ENCODE results near the gene HMX2.

The HMX2 gene

DNA sequence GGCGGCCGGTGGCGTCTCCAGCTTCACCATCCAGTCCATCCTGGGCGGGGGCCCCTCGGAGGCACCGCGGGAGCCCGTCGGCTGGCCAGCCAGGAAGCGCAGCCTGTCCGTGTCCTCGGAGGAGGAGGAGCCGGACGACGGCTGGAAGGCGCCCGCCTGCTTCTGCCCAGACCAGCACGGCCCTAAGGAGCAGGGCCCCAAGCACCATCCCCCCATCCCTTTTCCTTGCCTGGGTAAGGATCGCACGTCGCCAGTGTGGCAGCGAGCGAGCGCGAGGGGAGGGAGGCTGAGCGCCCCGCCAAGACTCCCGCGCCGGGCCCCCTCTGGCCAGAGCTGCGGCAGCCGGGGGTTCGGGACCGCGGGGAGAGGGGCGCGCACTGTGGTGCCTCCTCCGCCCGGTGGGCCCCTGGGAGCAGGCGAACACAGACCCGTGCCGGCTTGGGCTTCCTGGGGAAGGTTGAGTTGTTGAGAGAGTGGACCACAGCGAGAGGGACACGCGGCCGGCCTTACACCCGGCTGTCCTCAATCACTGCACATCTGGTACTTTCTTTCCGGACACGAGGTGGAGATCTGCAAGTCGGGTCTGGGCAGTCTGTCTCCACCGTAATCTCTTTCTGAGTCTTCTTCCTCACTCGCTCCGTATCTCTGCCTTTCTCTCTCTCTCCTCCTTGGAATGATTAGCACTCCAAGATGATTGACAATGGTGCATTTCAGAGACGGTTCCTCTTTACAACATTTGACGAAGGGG is 652 bp downstream of the HMX2 start:
- peak; percentile 24 for DNase-seq (ENCODE audit: low read depth)
- TF ChIP-seq POLR2A (IDR thresholded peaks at IDR 0.05; ENCODE audit: extremely low read depth, insufficient read length), result no peak
- no peak; the same call in 1 of the 2 replicates for TF ChIP-seq MYC (IDR thresholded peaks at IDR 0.05; ENCODE audit: low read depth, low read length)
- TF ChIP-seq, protein P1, sequence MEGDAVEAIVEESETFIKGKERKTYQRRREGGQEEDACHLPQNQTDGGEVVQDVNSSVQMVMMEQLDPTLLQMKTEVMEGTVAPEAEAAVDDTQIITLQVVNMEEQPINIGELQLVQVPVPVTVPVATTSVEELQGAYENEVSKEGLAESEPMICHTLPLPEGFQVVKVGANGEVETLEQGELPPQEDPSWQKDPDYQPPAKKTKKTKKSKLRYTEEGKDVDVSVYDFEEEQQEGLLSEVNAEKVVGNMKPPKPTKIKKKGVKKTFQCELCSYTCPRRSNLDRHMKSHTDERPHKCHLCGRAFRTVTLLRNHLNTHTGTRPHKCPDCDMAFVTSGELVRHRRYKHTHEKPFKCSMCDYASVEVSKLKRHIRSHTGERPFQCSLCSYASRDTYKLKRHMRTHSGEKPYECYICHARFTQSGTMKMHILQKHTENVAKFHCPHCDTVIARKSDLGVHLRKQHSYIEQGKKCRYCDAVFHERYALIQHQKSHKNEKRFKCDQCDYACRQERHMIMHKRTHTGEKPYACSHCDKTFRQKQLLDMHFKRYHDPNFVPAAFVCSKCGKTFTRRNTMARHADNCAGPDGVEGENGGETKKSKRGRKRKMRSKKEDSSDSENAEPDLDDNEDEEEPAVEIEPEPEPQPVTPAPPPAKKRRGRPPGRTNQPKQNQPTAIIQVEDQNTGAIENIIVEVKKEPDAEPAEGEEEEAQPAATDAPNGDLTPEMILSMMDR (IDR thresholded peaks at IDR 0.05; ENCODE audit: low read depth, low read length), result no peak
- TF ChIP-seq, protein P2, sequence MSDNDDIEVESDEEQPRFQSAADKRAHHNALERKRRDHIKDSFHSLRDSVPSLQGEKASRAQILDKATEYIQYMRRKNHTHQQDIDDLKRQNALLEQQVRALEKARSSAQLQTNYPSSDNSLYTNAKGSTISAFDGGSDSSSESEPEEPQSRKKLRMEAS (IDR thresholded peaks at IDR 0.05; ENCODE audit: low read depth, low read length), result no peak
- H3K4me3 ChIP-seq (ENCODE audit: low read depth, low read length), result no peak overlapping the region

DNA sequence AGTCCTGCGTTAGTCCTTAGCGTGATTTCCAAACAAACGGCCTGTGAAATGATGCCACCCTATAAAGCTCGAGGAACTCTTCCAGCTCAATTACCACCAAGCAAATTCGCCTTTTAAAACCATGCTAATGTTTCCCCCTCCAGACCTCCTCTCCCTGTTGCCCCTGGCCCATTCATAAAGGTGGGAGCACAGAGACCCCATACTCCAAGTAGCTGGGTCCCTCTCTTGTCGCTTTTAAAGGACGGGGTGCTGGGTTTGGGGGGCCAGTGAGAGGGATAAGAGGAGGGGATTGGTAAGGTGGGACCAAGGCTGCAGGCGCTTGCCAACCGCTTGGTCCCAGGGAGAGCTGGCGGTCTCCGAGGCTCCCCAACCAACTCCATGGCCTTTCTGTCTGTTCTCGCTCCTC is 1.2 kb downstream of the HMX2 start:
- DNase-seq (ENCODE audit: low read depth), result no peak
- no peak overlapping the region for H3K4me3 ChIP-seq (ENCODE audit: low read depth, low read length)

DNA sequence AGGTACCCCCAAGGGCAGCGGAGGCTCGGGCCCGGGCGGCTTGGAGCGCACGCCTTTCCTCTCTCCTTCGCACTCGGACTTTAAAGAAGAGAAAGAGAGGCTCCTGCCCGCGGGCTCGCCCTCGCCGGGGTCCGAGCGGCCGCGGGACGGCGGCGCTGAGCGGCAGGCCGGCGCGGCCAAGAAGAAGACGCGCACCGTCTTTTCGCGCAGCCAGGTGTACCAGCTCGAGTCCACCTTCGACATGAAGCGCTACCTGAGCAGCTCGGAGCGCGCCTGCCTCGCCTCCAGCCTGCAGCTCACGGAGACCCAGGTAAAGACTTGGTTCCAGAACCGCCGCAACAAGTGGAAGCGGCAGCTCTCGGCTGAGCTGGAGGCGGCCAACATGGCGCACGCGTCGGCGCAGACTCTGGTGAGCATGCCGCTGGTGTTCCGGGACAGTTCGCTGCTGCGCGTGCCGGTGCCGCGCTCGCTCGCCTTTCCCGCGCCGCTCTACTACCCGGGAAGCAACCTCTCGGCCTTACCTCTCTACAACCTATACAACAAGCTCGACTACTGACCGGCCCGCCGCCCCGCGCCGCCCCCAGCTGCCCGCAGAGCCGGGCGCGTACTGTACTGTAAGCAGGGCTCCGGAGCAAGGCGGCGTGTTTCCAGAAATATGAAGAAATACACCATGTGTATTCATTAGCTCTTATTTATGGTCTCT is 1.8 kb downstream of the HMX2 start:
- TF ChIP-seq POLR2A (IDR thresholded peaks at IDR 0.05; ENCODE audit: extremely low read depth, insufficient read length), result no peak
- TF ChIP-seq, protein P2 (IDR thresholded peaks at IDR 0.05; ENCODE audit: low read depth, low read length), result no peak
- TF ChIP-seq, protein P1 (IDR thresholded peaks at IDR 0.05; ENCODE audit: low read depth, low read length), result no peak
- no peak for TF ChIP-seq MYC (IDR thresholded peaks at IDR 0.05; ENCODE audit: low read depth, low read length)
- DNase-seq (ENCODE audit: low read depth), result no peak
- H3K4me3 ChIP-seq (ENCODE audit: low read depth, low read length), result no peak overlapping the region

More for the DNA sequence above, 1.2 kb downstream of the HMX2 start:
- TF ChIP-seq, protein P2 (IDR thresholded peaks at IDR 0.05; ENCODE audit: low read depth, low read length), result no peak
- TF ChIP-seq, protein P1 (IDR thresholded peaks at IDR 0.05; ENCODE audit: low read depth, low read length), result no peak
- TF ChIP-seq MYC (IDR thresholded peaks at IDR 0.05; ENCODE audit: low read depth, low read length) (no peak), POLR2A (IDR thresholded peaks at IDR 0.05; ENCODE audit: extremely low read depth, insufficient read length) (no peak)

DNA sequence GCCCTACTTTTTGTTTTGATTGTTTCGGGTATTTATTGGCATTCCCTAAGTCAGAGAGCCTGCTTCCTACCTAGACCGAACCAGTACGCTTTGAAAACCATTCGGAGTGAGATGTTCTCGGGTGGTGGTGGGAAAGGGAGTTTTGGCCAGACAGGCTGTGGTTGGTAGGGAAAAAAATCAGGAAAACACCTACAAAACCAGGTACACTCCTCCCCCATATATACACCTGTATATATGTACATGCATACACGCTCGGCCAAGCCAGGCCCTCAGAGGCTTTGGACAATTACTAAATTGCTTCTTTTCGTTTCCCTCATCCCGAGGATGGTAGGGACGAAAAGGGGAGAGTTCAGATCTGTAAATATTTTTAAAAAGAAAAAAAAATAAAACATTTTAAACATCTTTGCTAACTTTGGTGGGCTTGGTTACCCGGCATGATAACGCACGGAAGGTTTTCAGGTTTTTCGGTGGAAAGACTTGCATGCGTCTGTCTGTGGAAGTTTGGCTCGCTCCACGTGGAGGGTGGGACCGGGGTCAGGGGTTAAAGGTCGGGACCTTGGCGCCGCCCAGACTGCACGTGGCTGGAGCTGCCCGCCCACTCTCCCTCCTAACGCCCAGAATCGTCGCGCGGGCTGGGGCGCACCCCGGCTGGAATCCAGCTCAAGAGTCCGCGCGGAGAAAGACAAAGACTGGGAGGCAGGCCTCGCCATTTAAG is 2.5 kb downstream of the HMX2 start:
- DNase-seq (ENCODE audit: low read depth), result no peak
- TF ChIP-seq MYC (IDR thresholded peaks at IDR 0.05; ENCODE audit: low read depth, low read length), result no peak
- no peak for TF ChIP-seq POLR2A (IDR thresholded peaks at IDR 0.05; ENCODE audit: extremely low read depth, insufficient read length)
- TF ChIP-seq, protein P1 (IDR thresholded peaks at IDR 0.05; ENCODE audit: low read depth, low read length), result no peak
- TF ChIP-seq, protein P2 (IDR thresholded peaks at IDR 0.05; ENCODE audit: low read depth, low read length), result no peak
- no peak overlapping the region for H3K4me3 ChIP-seq (ENCODE audit: low read depth, low read length)

DNA sequence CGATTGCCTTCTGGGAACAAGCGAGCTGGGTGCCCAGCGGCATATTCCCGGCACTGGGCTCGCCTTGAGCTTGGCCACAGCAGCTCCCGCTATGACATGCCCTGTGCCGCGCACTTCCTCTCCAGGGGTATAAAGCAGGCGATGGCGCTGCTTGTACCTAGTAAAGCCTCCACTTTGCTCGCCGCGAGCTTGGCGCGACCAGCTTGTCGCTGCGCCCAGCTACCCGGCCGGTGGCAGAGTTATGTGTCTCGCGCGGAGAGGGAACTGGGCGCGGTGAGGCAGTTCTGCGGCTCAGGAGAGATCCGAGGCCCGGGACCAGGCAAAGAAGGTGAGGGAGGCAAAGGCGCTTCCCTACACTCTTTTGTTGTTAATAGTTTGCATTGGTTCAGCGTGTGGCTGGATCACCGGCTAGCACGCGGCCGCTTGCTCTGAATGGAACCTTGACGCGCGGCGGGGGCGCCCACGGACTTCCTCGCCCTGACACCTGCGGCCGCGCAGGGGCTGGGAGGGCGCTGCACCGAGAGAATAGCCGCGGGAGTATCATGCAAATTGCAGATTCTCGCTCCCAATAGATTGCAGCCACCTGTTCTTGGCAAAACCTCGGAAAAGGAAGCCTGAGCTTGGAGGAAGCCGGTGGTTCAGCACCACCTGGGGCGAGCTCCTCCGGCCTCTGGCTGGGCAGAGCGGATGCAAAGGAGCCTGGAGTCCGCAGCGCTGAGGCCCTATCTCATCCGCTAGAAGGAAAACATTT is 3.2 kb downstream of the HMX2 start:
- no peak overlapping the region for H3K4me3 ChIP-seq (ENCODE audit: low read depth, low read length)
- peak; percentile 42 for DNase-seq (ENCODE audit: low read depth)

More for the DNA sequence above, 3.2 kb downstream of the HMX2 start:
- TF ChIP-seq, protein P1 (IDR thresholded peaks at IDR 0.05; ENCODE audit: low read depth, low read length), result no peak
- no peak for TF ChIP-seq MYC (IDR thresholded peaks at IDR 0.05; ENCODE audit: low read depth, low read length)
- TF ChIP-seq, protein P2 (IDR thresholded peaks at IDR 0.05; ENCODE audit: low read depth, low read length), result no peak
- no peak for TF ChIP-seq POLR2A (IDR thresholded peaks at IDR 0.05; ENCODE audit: extremely low read depth, insufficient read length)
